ENCODE results near the gene SP140L.
"Not testable (repeated sequence)": the region's sequence is repeated elsewhere in the genome, so short reads cannot be mapped to it uniquely, and the experiment has no call there.

GRCh38 chr2:230409316-230409715, 82.3 kb downstream of the SP140L start:
- TF ChIP-seq POLR2AphosphoS5, TAF1 (IDR thresholded peaks at IDR 0.05; ENCODE audit: low read depth, low read length): not testable (repeated sequence)
